HG02623 (cell line): ENCODE measurements around the gene DNAJB1.

ENCODE experiments used
- ATAC-seq: cut with Tn5 transposase; IDR thresholded peaks from one replicate; pipeline ENCODE4 v1.9.1; 2021; ENCODE audit warnings: moderate library complexity; ENCODE audit not compliant: unreplicated experiment

Gene DNAJB1

DNA sequence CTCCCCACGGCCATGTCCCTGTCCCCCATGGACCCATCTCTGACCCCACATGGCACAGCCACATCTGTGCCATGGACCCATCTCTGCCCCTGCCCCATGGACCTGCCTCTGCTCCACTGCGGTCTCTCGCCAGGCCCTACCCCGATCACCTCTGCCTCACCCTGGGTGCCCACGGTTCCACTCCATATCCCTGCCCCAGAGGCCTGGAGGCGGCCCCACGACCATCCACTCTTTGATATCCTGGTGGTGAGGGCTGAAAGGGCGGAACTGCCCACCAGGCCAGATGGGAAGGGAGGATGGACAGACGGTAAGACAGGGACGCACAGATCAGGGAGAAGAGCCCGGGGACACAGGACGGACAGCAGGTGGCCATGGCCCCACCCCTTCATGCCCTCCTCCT, 43.4 kb downstream of the DNAJB1 start:
- ATAC-seq = no peak

DNA sequence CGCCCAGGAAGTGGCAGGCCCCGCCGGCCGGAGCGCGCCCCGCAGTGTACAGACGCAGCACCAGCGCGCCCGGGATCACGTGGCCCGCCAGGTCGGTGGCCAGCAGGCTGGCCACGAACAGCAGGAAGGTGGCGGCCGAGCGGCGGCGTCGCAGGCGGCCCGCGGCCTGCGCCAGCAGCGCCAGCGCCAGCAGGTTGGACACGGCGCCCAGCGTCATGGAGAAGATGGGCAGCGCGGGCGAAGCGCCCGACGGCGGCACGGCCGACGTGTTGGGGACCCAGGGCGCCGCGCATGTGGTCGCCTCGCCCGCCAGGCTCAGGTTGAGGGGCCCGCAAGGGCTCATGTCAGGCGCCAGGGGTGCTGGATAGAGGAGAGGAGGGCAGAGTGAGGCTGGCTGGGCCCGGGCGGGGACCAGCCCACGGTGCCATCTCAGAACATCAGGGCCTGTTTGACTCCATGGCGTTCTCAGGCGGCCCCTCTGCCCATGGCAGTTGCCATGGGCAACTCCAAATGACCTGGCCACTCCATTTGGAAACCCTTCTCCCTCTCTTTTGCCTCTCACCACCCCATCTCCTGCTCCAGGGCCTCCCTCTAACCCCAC, 44.1 kb downstream of the DNAJB1 start:
- ATAC-seq = no peak

- ATAC-seq = no peak
Measured at GRCh38 chr19:14473073-14473977, 44.9 kb downstream of the DNAJB1 start.

DNA sequence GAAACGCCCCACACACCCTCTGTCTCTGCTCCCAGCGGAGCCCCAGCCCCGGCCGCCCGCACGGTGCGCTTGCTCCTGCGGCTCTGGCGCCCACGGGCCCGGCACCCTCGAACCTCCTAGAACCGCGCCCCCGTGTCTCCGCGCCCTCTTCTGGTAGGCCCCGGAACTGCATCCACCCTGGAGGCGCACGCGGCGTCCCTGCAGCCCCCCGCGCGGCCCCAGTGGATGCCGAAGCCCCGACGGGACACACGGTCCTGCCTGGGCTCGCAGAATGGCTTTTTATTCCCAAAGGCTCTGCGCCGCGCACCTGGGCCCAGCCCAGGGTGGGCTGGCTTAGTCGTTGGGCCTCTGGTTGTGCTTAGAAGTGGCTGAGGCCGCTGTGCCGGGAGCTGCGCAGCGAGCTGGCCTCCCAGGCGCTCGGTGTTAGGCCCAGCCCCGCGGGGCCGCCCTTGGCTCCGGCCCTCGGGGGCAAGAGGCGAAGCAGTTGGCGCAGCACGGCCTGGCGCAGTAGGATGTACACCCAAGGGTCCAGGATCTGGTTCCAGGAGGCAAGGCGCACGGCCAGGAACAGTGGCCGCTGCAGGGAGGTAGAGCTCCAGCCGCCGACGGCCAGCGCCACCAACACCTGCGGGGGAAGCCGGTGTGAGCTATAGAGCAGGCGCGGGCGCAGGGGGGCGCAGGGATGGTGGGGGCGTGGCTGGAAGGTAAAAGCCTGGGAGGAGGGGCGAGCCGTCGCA, 45.8 kb downstream of the DNAJB1 start:
- no peak for ATAC-seq

DNA sequence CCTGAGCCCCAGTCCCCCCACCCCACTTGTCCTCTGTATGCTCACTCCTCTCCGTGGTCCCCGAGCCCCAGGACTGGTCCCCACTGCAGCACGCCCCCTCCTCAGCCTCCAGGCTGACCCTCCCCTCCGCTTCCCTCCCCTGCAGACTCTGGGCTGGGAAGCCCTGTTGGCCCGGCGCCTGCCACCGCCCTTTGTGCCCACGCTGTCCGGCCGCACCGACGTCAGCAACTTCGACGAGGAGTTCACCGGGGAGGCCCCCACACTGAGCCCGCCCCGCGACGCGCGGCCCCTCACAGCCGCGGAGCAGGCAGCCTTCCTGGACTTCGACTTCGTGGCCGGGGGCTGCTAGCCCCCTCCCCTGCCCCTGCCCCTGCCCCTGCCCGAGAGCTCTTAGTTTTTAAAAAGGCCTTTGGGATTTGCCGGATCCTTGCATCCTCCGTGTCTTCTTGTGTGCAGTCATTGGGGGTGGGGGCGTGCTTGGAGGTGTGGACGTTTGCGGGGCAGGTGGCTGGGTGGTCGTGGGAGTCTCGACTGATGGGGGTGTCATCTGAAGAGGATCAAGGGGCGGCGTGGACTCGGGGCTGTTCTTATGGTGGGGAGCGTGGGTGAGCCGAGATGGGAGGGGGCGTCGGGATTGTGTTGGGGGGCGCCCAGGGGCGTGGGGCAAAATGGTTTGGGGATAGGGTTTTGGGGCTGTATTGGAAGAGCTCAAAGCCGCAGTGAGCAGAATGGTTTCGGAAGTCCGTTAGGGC, 46.6 kb downstream of the DNAJB1 start:
- no peak for ATAC-seq

DNA sequence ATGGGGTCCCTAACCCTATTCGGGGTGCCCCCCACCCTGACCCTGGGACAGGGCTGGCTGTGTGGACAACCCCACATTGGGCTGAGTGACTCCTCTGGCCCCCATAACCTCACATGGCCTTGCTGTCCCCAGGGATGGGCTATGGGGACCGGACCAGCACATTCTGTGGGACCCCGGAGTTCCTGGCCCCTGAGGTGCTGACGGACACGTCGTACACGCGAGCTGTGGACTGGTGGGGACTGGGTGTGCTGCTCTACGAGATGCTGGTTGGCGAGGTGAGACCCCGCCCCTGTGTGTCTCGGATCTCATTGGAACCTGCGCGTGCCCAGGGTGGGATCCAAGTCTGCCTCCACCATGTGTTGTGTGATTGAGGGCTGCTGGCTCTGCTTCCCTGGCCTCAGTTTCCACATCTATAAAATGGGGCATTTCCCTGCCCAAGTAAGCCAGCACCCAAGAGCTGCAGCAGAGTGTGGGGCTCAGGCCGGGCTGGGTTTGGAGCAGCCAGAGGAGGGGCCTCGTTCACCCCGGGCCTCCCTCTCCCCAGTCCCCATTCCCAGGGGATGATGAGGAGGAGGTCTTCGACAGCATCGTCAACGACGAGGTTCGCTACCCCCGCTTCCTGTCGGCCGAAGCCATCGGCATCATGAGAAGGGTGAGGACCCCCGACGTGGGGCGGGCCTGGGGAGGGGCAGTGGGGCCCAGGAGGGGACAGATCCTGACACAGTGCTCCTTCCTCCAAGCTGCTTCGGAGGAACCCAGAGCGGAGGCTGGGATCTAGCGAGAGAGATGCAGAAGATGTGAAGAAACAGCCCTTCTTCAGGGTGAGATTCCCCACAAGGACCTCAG, 47.9 kb downstream of the DNAJB1 start:
- no peak for ATAC-seq

DNA sequence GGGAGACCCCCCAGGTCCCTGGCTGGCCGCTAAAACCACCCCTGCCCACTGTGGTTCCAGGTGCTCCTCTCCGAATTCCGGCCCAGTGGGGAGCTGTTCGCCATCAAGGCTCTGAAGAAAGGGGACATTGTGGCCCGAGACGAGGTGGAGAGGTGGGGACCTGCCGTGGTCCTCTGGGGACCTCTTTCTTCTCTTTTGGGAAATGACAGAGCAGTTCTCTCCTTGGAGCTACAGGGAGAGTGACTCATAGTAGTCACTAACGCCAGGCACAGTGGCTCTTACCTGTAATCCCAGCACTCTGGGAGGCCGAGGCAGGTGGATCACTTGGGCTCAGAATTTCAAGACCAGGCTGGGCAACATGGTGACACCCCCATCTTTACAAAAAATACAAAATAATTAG, 50.4 kb downstream of the DNAJB1 start:
- ATAC-seq = no peak

- ATAC-seq = no peak
Measured at GRCh38 chr19:14467391-14467790, 50.8 kb downstream of the DNAJB1 start.
